ENCODE measurements around the gene DENND1A. TPM values are rescaled to one million over a fixed set of nuclear protein-coding genes. Genes with fewer than 3 reads are reported as not detected.

The DENND1A gene
- total and polyA plus RNA-seq, 4 donors = 7.9 to 22.0 (median 13.9) TPM

GRCh38 chr9:123493627-123494026, 436.3 kb downstream of the DENND1A start (continued):
- TF ChIP-seq REST (IDR thresholded peaks at IDR 0.05) = no peak

GRCh38 chr9:123490688-123491087, 439.2 kb downstream of the DENND1A start:
- 98% methylated on average over 6 of the region's 6 CpGs for WGBS
- TF ChIP-seq RXRA (IDR thresholded peaks at IDR 0.05) (no peak), TAF1 (conservative IDR thresholded peaks at IDR 0.05) (no peak), ATF3 (IDR thresholded peaks at IDR 0.05) (no peak), MAX (IDR thresholded peaks at IDR 0.05) (no peak), HNF4G (IDR thresholded peaks at IDR 0.05) (no peak), ZBTB33 (IDR thresholded peaks at IDR 0.05) (no peak), EGR1 (IDR thresholded peaks at IDR 0.05; ENCODE audit: low read depth in 2 of 2) (no peak), JUND (IDR thresholded peaks at IDR 0.05) (no peak), YY1 (IDR thresholded peaks at IDR 0.05) (no peak), NR2F2 (IDR thresholded peaks at IDR 0.05) (no peak), HNF4A (conservative IDR thresholded peaks at IDR 0.05) (no peak), FOXA1 (IDR thresholded peaks at IDR 0.05) (no peak), SP1 (IDR thresholded peaks at IDR 0.05) (no peak), GABPA (IDR thresholded peaks at IDR 0.05 in 1 of 2, conservative IDR thresholded peaks at IDR 0.05 in 1 of 2) (no peak)
- no peaks in the 10 kb centered on the region for H3K27me3 ChIP-seq (ENCODE audit: control insufficient read depth in 4 of 4, insufficient read depth in 4 of 4, low read length in 3 of 4)
- no peaks in the 10 kb centered on the region for H3K9me3 ChIP-seq (ENCODE audit: control insufficient read depth in 4 of 4, low read length in 3 of 4)
- H3K9ac ChIP-seq (ENCODE audit: low read depth in 1 of 2, low read length in 2 of 2) = no peak overlapping the region
- H3K4me1 ChIP-seq (ENCODE audit: control insufficient read depth in 4 of 4, insufficient read depth in 4 of 4, low read length in 3 of 4) = peaks cover 0 to 3% (median 2%) of the 10 kb centered on the region in 4 donors
- no peak overlapping the region for H3K4me3 ChIP-seq (ENCODE audit: low read depth in 1 of 3, low read length in 3 of 3)
- H3K36me3 ChIP-seq (ENCODE audit: control insufficient read depth in 4 of 4, insufficient read depth in 3 of 4, low read depth in 1 of 4, low read length in 3 of 4) = no peaks in the 10 kb centered on the region
- no peak for DNase-seq (ENCODE audit: low spot score)
- no peak overlapping the region for H3K27ac ChIP-seq (ENCODE audit: low read depth in 1 of 2, low read length in 2 of 2)

GRCh38 chr9:123488722-123489321, 441.1 kb downstream of the DENND1A start:
- peaks cover 4 to 22% (median 19%) of the 10 kb centered on the region in 4 donors for H3K4me1 ChIP-seq (ENCODE audit: control insufficient read depth in 4 of 4, insufficient read depth in 4 of 4, low read length in 3 of 4)
- TF ChIP-seq FOXA2 (IDR thresholded peaks at IDR 0.05) = no peak
- TF ChIP-seq HNF4G (IDR thresholded peaks at IDR 0.05) = no peak
- TF ChIP-seq JUND (IDR thresholded peaks at IDR 0.05) = no peak
- TF ChIP-seq ZBTB33 (IDR thresholded peaks at IDR 0.05) = no peak
- TF ChIP-seq CTCF (IDR thresholded peaks at IDR 0.05; ENCODE audit: low read depth, low read length, missing input control) = no peak
- no peak for TF ChIP-seq YY1 (IDR thresholded peaks at IDR 0.05)
- no peak for TF ChIP-seq EGR1 (IDR thresholded peaks at IDR 0.05; ENCODE audit: low read depth in 2 of 2)
- no peak for TF ChIP-seq RAD21 (IDR thresholded peaks at IDR 0.05)
- TF ChIP-seq TAF1 (conservative IDR thresholded peaks at IDR 0.05) = no peak
- H3K9ac ChIP-seq (ENCODE audit: low read depth in 1 of 2, low read length in 2 of 2) = no peak overlapping the region
- no peaks in the 10 kb centered on the region for H3K36me3 ChIP-seq (ENCODE audit: control insufficient read depth in 4 of 4, insufficient read depth in 3 of 4, low read depth in 1 of 4, low read length in 3 of 4)
- no peak overlapping the region for H3K27ac ChIP-seq (ENCODE audit: low read depth in 1 of 2, low read length in 2 of 2)
- H3K4me3 ChIP-seq (ENCODE audit: low read depth in 1 of 3, low read length in 3 of 3) = no peak overlapping the region
- no peaks in the 10 kb centered on the region for H3K9me3 ChIP-seq (ENCODE audit: control insufficient read depth in 4 of 4, low read length in 3 of 4)
- no peak for DNase-seq (ENCODE audit: low spot score)
- 84% methylated on average over 16 of the region's 16 CpGs for WGBS
- H3K27me3 ChIP-seq (ENCODE audit: control insufficient read depth in 4 of 4, insufficient read depth in 4 of 4, low read length in 3 of 4) = no peaks in the 10 kb centered on the region
